Measurements from ENCODE around the gene KLHL24.

KLHL24 gene

GRCh38 chr3:183718012-183718411, 82.6 kb downstream of the KLHL24 start:
- no peak overlapping the region for H3K14ac ChIP-seq (ENCODE audit: low read length in 2 of 2)
- H2BK120ac ChIP-seq (ENCODE audit: low read depth, low read length): no peak overlapping the region
- no peak overlapping the region for H3K4ac ChIP-seq (ENCODE audit: low read depth in 1 of 2, low read length in 2 of 2)
- no peaks in the 10 kb centered on the region for H3K27me3 ChIP-seq (ENCODE audit: control insufficient read depth in 1 of 2, insufficient read depth in 1 of 2, low read length in 2 of 2)
- no peak overlapping the region for H2AK5ac ChIP-seq (ENCODE audit: low read length, severe bottlenecking)
- no peak overlapping the region for H3K18ac ChIP-seq (ENCODE audit: low read depth in 1 of 2, low read length in 2 of 2)
- DNase-seq: no peak
- no peak overlapping the region for H2BK5ac ChIP-seq (ENCODE audit: low read depth, low read length, poor library complexity, severe bottlenecking)
- H3K4me2 ChIP-seq (ENCODE audit: low read length, poor library complexity, severe bottlenecking): no peak overlapping the region
- peaks cover 14 to 75% of the 10 kb centered on the region in 2 experiments for H3K36me3 ChIP-seq (ENCODE audit: control insufficient read depth in 1 of 2, insufficient read depth in 2 of 2, low read depth in 1 of 2, low read length in 2 of 2)
- H3K79me1 ChIP-seq (replicated peaks; ENCODE audit: low read length, poor library complexity, severe bottlenecking): peaks cover 20% of the 10 kb centered on the region
- no peak overlapping the region for H4K91ac ChIP-seq (ENCODE audit: low read length)
- no peak overlapping the region for H3K23ac ChIP-seq (ENCODE audit: low read length in 2 of 2)
- 100% methylated on average over 1 of the region's 3 CpGs for WGBS
- no peak overlapping the region for H2AFZ ChIP-seq (ENCODE audit: low read depth, low read length)
- no peak overlapping the region for H3K4me3 ChIP-seq (ENCODE audit: insufficient read depth in 1 of 2, low read depth in 1 of 2, low read length in 2 of 2)
- H2BK12ac ChIP-seq (ENCODE audit: low read length in 2 of 2): no peak overlapping the region
- H3K27ac ChIP-seq (ENCODE audit: low read length, poor library complexity, severe bottlenecking): no peak overlapping the region
- H3K9me3 ChIP-seq (ENCODE audit: control insufficient read depth, low read length): no peaks in the 10 kb centered on the region
- no peak overlapping the region for H2BK15ac ChIP-seq (ENCODE audit: low read depth, poor library complexity, severe bottlenecking)
- H4K8ac ChIP-seq (ENCODE audit: low read length): no peak overlapping the region
- no peak overlapping the region for H3K9ac ChIP-seq (ENCODE audit: low read length)
- peaks cover 2% of the 10 kb centered on the region for H3K4me1 ChIP-seq (ENCODE audit: control insufficient read depth, insufficient read depth, low read depth, low read length)

GRCh38 chr3:183725387-183725786, 90.0 kb downstream of the KLHL24 start:
- no peak overlapping the region for H2BK15ac ChIP-seq (ENCODE audit: low read depth, poor library complexity, severe bottlenecking)

GRCh38 chr3:183728204-183728603, 92.8 kb downstream of the KLHL24 start:
- no peak overlapping the region for H2AFZ ChIP-seq (ENCODE audit: low read depth, low read length)
- H2BK15ac ChIP-seq (ENCODE audit: low read depth, poor library complexity, severe bottlenecking): no peak overlapping the region
- H2BK5ac ChIP-seq (ENCODE audit: low read depth, low read length, poor library complexity, severe bottlenecking): no peak overlapping the region
- DNase-seq: no peak
- peaks cover 27% of the 10 kb centered on the region for H3K79me1 ChIP-seq (replicated peaks; ENCODE audit: low read length, poor library complexity, severe bottlenecking)
- 100% methylated on average over 1 of the region's 1 CpG for WGBS
- H3K9ac ChIP-seq (ENCODE audit: low read length): no peak overlapping the region
- no peak overlapping the region for H4K8ac ChIP-seq (ENCODE audit: low read length)
- H4K91ac ChIP-seq (ENCODE audit: low read length): no peak overlapping the region
- H3K14ac ChIP-seq (ENCODE audit: low read length in 2 of 2): no peak overlapping the region
- H3K4ac ChIP-seq (ENCODE audit: low read depth in 1 of 2, low read length in 2 of 2): no peak overlapping the region
- no peak overlapping the region for H3K18ac ChIP-seq (ENCODE audit: low read depth in 1 of 2, low read length in 2 of 2)
- H3K23ac ChIP-seq (ENCODE audit: low read length in 2 of 2): no peak overlapping the region
- H3K9me3 ChIP-seq (ENCODE audit: control insufficient read depth, low read length): no peaks in the 10 kb centered on the region
- no peak overlapping the region for H2BK12ac ChIP-seq (ENCODE audit: low read length in 2 of 2)
- H2AK5ac ChIP-seq (ENCODE audit: low read length, severe bottlenecking): no peak overlapping the region
- H3K4me3 ChIP-seq (ENCODE audit: insufficient read depth in 1 of 2, low read depth in 1 of 2, low read length in 2 of 2): no peak overlapping the region
- peaks cover 32 to 82% of the 10 kb centered on the region in 2 experiments for H3K36me3 ChIP-seq (ENCODE audit: control insufficient read depth in 1 of 2, insufficient read depth in 2 of 2, low read depth in 1 of 2, low read length in 2 of 2)
- H2BK120ac ChIP-seq (ENCODE audit: low read depth, low read length): no peak overlapping the region
- H3K27me3 ChIP-seq (ENCODE audit: control insufficient read depth in 1 of 2, insufficient read depth in 1 of 2, low read length in 2 of 2): no peaks in the 10 kb centered on the region
- H3K4me1 ChIP-seq (ENCODE audit: control insufficient read depth, insufficient read depth, low read depth, low read length): no peaks in the 10 kb centered on the region
- H3K27ac ChIP-seq (ENCODE audit: low read length, poor library complexity, severe bottlenecking): no peak overlapping the region
- no peak overlapping the region for H3K4me2 ChIP-seq (ENCODE audit: low read length, poor library complexity, severe bottlenecking)

More at GRCh38 chr3:183725387-183725786, 90.0 kb downstream of the KLHL24 start:
- H4K8ac ChIP-seq (ENCODE audit: low read length): no peak overlapping the region
- H3K79me1 ChIP-seq (replicated peaks; ENCODE audit: low read length, poor library complexity, severe bottlenecking): peaks cover 25% of the 10 kb centered on the region
- H3K18ac ChIP-seq (ENCODE audit: low read depth in 1 of 2, low read length in 2 of 2): no peak overlapping the region
- H2BK5ac ChIP-seq (ENCODE audit: low read depth, low read length, poor library complexity, severe bottlenecking): no peak overlapping the region
- no peak overlapping the region for H4K91ac ChIP-seq (ENCODE audit: low read length)
- no peaks in the 10 kb centered on the region for H3K4me1 ChIP-seq (ENCODE audit: control insufficient read depth, insufficient read depth, low read depth, low read length)
- no peak overlapping the region for H3K4me2 ChIP-seq (ENCODE audit: low read length, poor library complexity, severe bottlenecking)
- H2BK12ac ChIP-seq (ENCODE audit: low read length in 2 of 2): no peak overlapping the region
- no peak overlapping the region for H3K4me3 ChIP-seq (ENCODE audit: insufficient read depth in 1 of 2, low read depth in 1 of 2, low read length in 2 of 2)
- DNase-seq: no peak
- H2AK5ac ChIP-seq (ENCODE audit: low read length, severe bottlenecking): no peak overlapping the region
- no peak overlapping the region for H2BK120ac ChIP-seq (ENCODE audit: low read depth, low read length)
- peaks cover 28 to 92% of the 10 kb centered on the region in 2 experiments for H3K36me3 ChIP-seq (ENCODE audit: control insufficient read depth in 1 of 2, insufficient read depth in 2 of 2, low read depth in 1 of 2, low read length in 2 of 2)
- H3K23ac ChIP-seq (ENCODE audit: low read length in 2 of 2): no peak overlapping the region
- no peaks in the 10 kb centered on the region for H3K9me3 ChIP-seq (ENCODE audit: control insufficient read depth, low read length)
- no peaks in the 10 kb centered on the region for H3K27me3 ChIP-seq (ENCODE audit: control insufficient read depth in 1 of 2, insufficient read depth in 1 of 2, low read length in 2 of 2)
- no peak overlapping the region for H3K4ac ChIP-seq (ENCODE audit: low read depth in 1 of 2, low read length in 2 of 2)
- no peak overlapping the region for H3K9ac ChIP-seq (ENCODE audit: low read length)
- 43% methylated on average over 4 of the region's 6 CpGs for WGBS
- no peak overlapping the region for H3K14ac ChIP-seq (ENCODE audit: low read length in 2 of 2)
- no peak overlapping the region for H2AFZ ChIP-seq (ENCODE audit: low read depth, low read length)
- H3K27ac ChIP-seq (ENCODE audit: low read length, poor library complexity, severe bottlenecking): no peak overlapping the region

GRCh38 chr3:183730361-183730760, 94.9 kb downstream of the KLHL24 start:
- no peak for DNase-seq
- no peak overlapping the region for H3K4me3 ChIP-seq (ENCODE audit: insufficient read depth in 1 of 2, low read depth in 1 of 2, low read length in 2 of 2)

More at GRCh38 chr3:183730361-183730760, 94.9 kb downstream of the KLHL24 start:
- Histone ChIP-seq H3K9ac (ENCODE audit: low read length) (no peak overlapping the region), H3K27me3 (ENCODE audit: control insufficient read depth in 1 of 2, insufficient read depth in 1 of 2, low read length in 2 of 2) (no peaks in the 10 kb centered on the region), H4K8ac (ENCODE audit: low read length) (no peak overlapping the region), H3K14ac (ENCODE audit: low read length in 2 of 2) (no peak overlapping the region), H3K27ac (ENCODE audit: low read length, poor library complexity, severe bottlenecking) (no peak overlapping the region), H2AK5ac (ENCODE audit: low read length, severe bottlenecking) (no peak overlapping the region), H3K4me2 (ENCODE audit: low read length, poor library complexity, severe bottlenecking) (no peak overlapping the region), H2AFZ (ENCODE audit: low read depth, low read length) (no peak overlapping the region), H2BK12ac (ENCODE audit: low read length in 2 of 2) (no peak overlapping the region), H3K4ac (ENCODE audit: low read depth in 1 of 2, low read length in 2 of 2) (no peak overlapping the region), H2BK120ac (ENCODE audit: low read depth, low read length) (no peak overlapping the region), H3K79me1 (replicated peaks; ENCODE audit: low read length, poor library complexity, severe bottlenecking) (peaks cover 29% of the 10 kb centered on the region), H3K4me1 (ENCODE audit: control insufficient read depth, insufficient read depth, low read depth, low read length) (no peaks in the 10 kb centered on the region), H2BK15ac (ENCODE audit: low read depth, poor library complexity, severe bottlenecking) (no peak overlapping the region), H3K18ac (ENCODE audit: low read depth in 1 of 2, low read length in 2 of 2) (no peak overlapping the region), H4K91ac (ENCODE audit: low read length) (no peak overlapping the region), H2BK5ac (ENCODE audit: low read depth, low read length, poor library complexity, severe bottlenecking) (no peak overlapping the region), H3K9me3 (ENCODE audit: control insufficient read depth, low read length) (no peaks in the 10 kb centered on the region), H3K36me3 (ENCODE audit: control insufficient read depth in 1 of 2, insufficient read depth in 2 of 2, low read depth in 1 of 2, low read length in 2 of 2) (peaks cover 33 to 76% of the 10 kb centered on the region in 2 experiments), H3K23ac (ENCODE audit: low read length in 2 of 2) (no peak overlapping the region)
- 62% methylated on average over 2 of the region's 2 CpGs for WGBS

All from mesenchymal stem cell (in vitro differentiated cells and primary cell).